Liver (tissue), 9 donors: Measurements from ENCODE around the gene CLDN10. TPM values are rescaled to one million over a fixed set of nuclear protein-coding genes. Genes with fewer than 3 reads are reported as not detected.

Experiments
- DNase-seq: peaks from one replicate; pipeline ENCODE4 v3.0.0-alpha.2; 2017; ENCODE audit warnings: low spot score
- H3K27ac ChIP-seq, 2 donors: one replicate each; pipeline ENCODE4 v1.7.0; 2013; ENCODE audit warnings: inconsistent platforms in 2 of 2, low read length in 2 of 2, control low read depth in 1 of 2, low read depth in 1 of 2, mild to moderate bottlenecking in 1 of 2
- H3K27me3 ChIP-seq, 4 donors: one replicate each; pipeline versions ENCODE4 v1.6.1 to v1.7.0; 2013; ENCODE audit warnings: low read length in 3 of 4, inconsistent platforms in 1 of 4, mild to moderate bottlenecking in 1 of 4, moderate library complexity in 1 of 4; ENCODE audit not compliant: control insufficient read depth in 4 of 4, insufficient read depth in 4 of 4
- H3K36me3 ChIP-seq, 4 donors: one replicate each; pipeline versions ENCODE4 v1.6.1 to v1.7.0; 2013; ENCODE audit warnings: low read length in 3 of 4, mild to moderate bottlenecking in 3 of 4, low read depth in 1 of 4, moderate library complexity in 1 of 4; ENCODE audit not compliant: control insufficient read depth in 4 of 4, insufficient read depth in 3 of 4
- H3K4me1 ChIP-seq, 4 donors: one replicate each; pipeline versions ENCODE4 v1.6.1 to v1.7.0; 2013; ENCODE audit warnings: low read length in 3 of 4, mild to moderate bottlenecking in 3 of 4, moderate library complexity in 1 of 4; ENCODE audit not compliant: control insufficient read depth in 4 of 4, insufficient read depth in 4 of 4
- H3K4me3 ChIP-seq, 3 donors: one replicate each; pipeline versions ENCODE4 v1.6.1 to v1.7.0; 2013; ENCODE audit warnings: low read length in 3 of 3, control low read depth in 1 of 3, low read depth in 1 of 3, mild to moderate bottlenecking in 1 of 3
- H3K9ac ChIP-seq, 2 donors: one replicate each; pipeline ENCODE4 v1.7.0; 2013; ENCODE audit warnings: low read length in 2 of 2, mild to moderate bottlenecking in 2 of 2, moderate library complexity in 2 of 2, control low read depth in 1 of 2, low read depth in 1 of 2
- H3K9me3 ChIP-seq, 4 donors: one replicate each; pipeline versions ENCODE4 v1.6.1 to v1.7.0; 2013; ENCODE audit warnings: low read length in 3 of 4; ENCODE audit not compliant: control insufficient read depth in 4 of 4
- ATF3 ChIP-seq: IDR thresholded peaks from 2 replicates; pipeline ENCODE4 v1.6.1; 2016; ENCODE audit warnings: antibody characterized with exemption
- EGR1 ChIP-seq, 2 donors: IDR thresholded peaks; 2 replicates each; pipeline ENCODE4 v1.6.1; 2016 to 2018; ENCODE audit warnings: antibody characterized with exemption in 2 of 2, low read depth in 2 of 2
- FOXA1 ChIP-seq: IDR thresholded peaks from 2 replicates; pipeline ENCODE4 v1.6.1; 2016; ENCODE audit warnings: antibody characterized with exemption
- FOXA2 ChIP-seq: IDR thresholded peaks from 2 replicates; pipeline ENCODE4 v1.6.1; 2016; ENCODE audit warnings: antibody characterized with exemption
- GABPA ChIP-seq, 2 donors: IDR thresholded peaks in 1 of 2; conservative IDR thresholded peaks in 1 of 2; 2 replicates each; pipeline ENCODE4 v1.6.1; 2016; ENCODE audit warnings: antibody characterized with exemption in 2 of 2, mild to moderate bottlenecking in 1 of 2, moderate library complexity in 1 of 2
- MAX ChIP-seq: IDR thresholded peaks from 2 replicates; pipeline ENCODE4 v1.6.1; 2016; ENCODE audit warnings: antibody characterized with exemption
- RAD21 ChIP-seq, 2 donors: IDR thresholded peaks; 2 replicates each; pipeline ENCODE4 v1.6.1; 2016; ENCODE audit warnings: antibody characterized with exemption in 2 of 2, mild to moderate bottlenecking in 2 of 2
- REST ChIP-seq: IDR thresholded peaks from 2 replicates; pipeline ENCODE4 v1.6.1; 2016; ENCODE audit warnings: antibody characterized with exemption, mild to moderate bottlenecking
- TAF1 ChIP-seq: conservative IDR thresholded peaks from 2 replicates; pipeline ENCODE4 v1.6.1; 2016; ENCODE audit warnings: antibody characterized with exemption, mild to moderate bottlenecking
- YY1 ChIP-seq: IDR thresholded peaks from 2 replicates; pipeline ENCODE4 v1.6.1; 2016; ENCODE audit warnings: antibody characterized with exemption, mild to moderate bottlenecking
- ZBTB33 ChIP-seq: IDR thresholded peaks from 2 replicates; pipeline ENCODE4 v1.6.1; 2016; ENCODE audit warnings: antibody characterized with exemption
- WGBS: extraction: QIAGEN DNeasy Blood & Tissue Kit; methylation state at CpG from one replicate; pipeline ENCODE4 v1.1.7; 2013; 5-methylcytosine and 5-hydroxymethylcytosine counted together
- polyA plus RNA-seq, 2 donors: library from polyadenylated mRNA; stranded (reverse) in 1 of 2; unstranded in 1 of 2; fragments of 200-250 nt in 1 of 2; fragments of >200 nt in 1 of 2; fragmentation: Nextera tagmentation in 1 of 2; extraction: Ambion mirVana in 1 of 2; gene quantifications; one replicate each; pipeline versions ENCODE4 v1.2.1 to v1.2.3, GENCODE V29; 2013 to 2015
- total RNA-seq, 2 donors: library from RNA; depleted of rRNA; stranded (reverse); fragments of >200 nt; gene quantifications; one replicate each; pipeline ENCODE4 v1.2.3, GENCODE V29; 2014
- donor health status: healthy.
- donor health status: healthy.
- donor health status: healthy.
- donor health status: healthy.
- donor health status: healthy.

Gene CLDN10
- total and polyA plus RNA-seq, 4 donors: 0.79 to 15.1 (median 3.1) TPM

- TF ChIP-seq GABPA (IDR thresholded peaks at IDR 0.05 in 1 of 2, conservative IDR thresholded peaks at IDR 0.05 in 1 of 2): no peak
- no peak for TF ChIP-seq EGR1 (IDR thresholded peaks at IDR 0.05; ENCODE audit: low read depth in 2 of 2)
- TF ChIP-seq ZBTB33: no peak
- TF ChIP-seq FOXA2: no peak
- TF ChIP-seq RAD21 (IDR thresholded peaks at IDR 0.05): no peak
- TF ChIP-seq REST: no peak
- TF ChIP-seq ATF3: no peak
- no peak for TF ChIP-seq TAF1
- no peak for TF ChIP-seq FOXA1
- no peak for DNase-seq
- no peak overlapping the region for H3K9ac ChIP-seq
- H3K27ac ChIP-seq: no peak overlapping the region
- H3K27me3 ChIP-seq: no peaks in the 10 kb centered on the region
- H3K36me3 ChIP-seq: no peaks in the 10 kb centered on the region
- H3K4me3 ChIP-seq: no peak overlapping the region
- no peaks in the 10 kb centered on the region for H3K9me3 ChIP-seq
- H3K4me1 ChIP-seq: peaks cover 5 to 11% (median 10%) of the 10 kb centered on the region in 4 donors
- WGBS: 74% methylated on average over 6 of the region's 6 CpGs
Measured at GRCh38 chr13:95608640-95609323, 56.3 kb downstream of the CLDN10 start.

GRCh38 chr13:95614641-95615245 lies 62.2 kb downstream of the CLDN10 start:
- no peaks in the 10 kb centered on the region for H3K36me3 ChIP-seq
- WGBS: 84% methylated on average over 7 of the region's 7 CpGs
- DNase-seq: no peak

More at GRCh38 chr13:95614641-95615245, 62.2 kb downstream of the CLDN10 start:
- H3K4me3 ChIP-seq: no peak overlapping the region
- H3K27ac ChIP-seq: no peak overlapping the region
- no peaks in the 10 kb centered on the region for H3K9me3 ChIP-seq
- no peaks in the 10 kb centered on the region for H3K27me3 ChIP-seq
- no peaks in the 10 kb centered on the region for H3K4me1 ChIP-seq
- TF ChIP-seq YY1 (no peak), RAD21 (IDR thresholded peaks at IDR 0.05) (peak; percentile 30 to 46), MAX (no peak)
- H3K9ac ChIP-seq: no peak overlapping the region
